GM21619 (cell line): Measurements from ENCODE around the gene MOBP.
"Not testable (repeated sequence)": the region's sequence is repeated elsewhere in the genome, so short reads cannot be mapped to it uniquely, and the experiment has no call there.

Experiments used
- ATAC-seq: cut with Tn5 transposase; IDR thresholded peaks from one replicate; pipeline ENCODE4 v1.9.1; 2021; ENCODE audit not compliant: unreplicated experiment

The MOBP gene

GRCh38 chr3:39449796-39450195, 17.7 kb upstream of the MOBP start:
- no peak for ATAC-seq

GRCh38 chr3:39453134-39453533, 14.3 kb upstream of the MOBP start:
- peak; percentile 90 for ATAC-seq

- not testable (repeated sequence) for ATAC-seq
Observed at GRCh38 chr3:39453872-39454271, 13.6 kb upstream of the MOBP start.

- ATAC-seq = no peak
Observed at GRCh38 chr3:39454591-39455217, 12.8 kb upstream of the MOBP start.

GRCh38 chr3:39456159-39456558, 11.3 kb upstream of the MOBP start:
- ATAC-seq = no peak

- no peak for ATAC-seq
Observed at GRCh38 chr3:39457361-39457760, 10.1 kb upstream of the MOBP start.

- not testable (repeated sequence) for ATAC-seq
Observed at GRCh38 chr3:39458579-39458978, 8.9 kb upstream of the MOBP start.

- ATAC-seq = no peak
Observed at GRCh38 chr3:39460677-39461076, 6.8 kb upstream of the MOBP start.

GRCh38 chr3:39463269-39463668, 4.2 kb upstream of the MOBP start:
- ATAC-seq = no peak

- no peak for ATAC-seq
Observed at GRCh38 chr3:39466988-39467387, 492 bp upstream of the MOBP start.

- no peak for ATAC-seq
Observed at GRCh38 chr3:39468108-39468436, 592 bp downstream of the MOBP start.

- no peak for ATAC-seq
Observed at GRCh38 chr3:39469258-39469657, 1.8 kb downstream of the MOBP start.

GRCh38 chr3:39469945-39470344, 2.5 kb downstream of the MOBP start:
- no peak for ATAC-seq

- no peak for ATAC-seq
Observed at GRCh38 chr3:39471652-39472051, 4.2 kb downstream of the MOBP start.

- ATAC-seq = no peak
Observed at GRCh38 chr3:39473452-39474125, 6.1 kb downstream of the MOBP start.

- no peak for ATAC-seq
Observed at GRCh38 chr3:39474126-39474515, 6.6 kb downstream of the MOBP start.

GRCh38 chr3:39476783-39477182, 9.3 kb downstream of the MOBP start:
- ATAC-seq = no peak

GRCh38 chr3:39478226-39478625, 10.7 kb downstream of the MOBP start:
- no peak for ATAC-seq

GRCh38 chr3:39479701-39480414, 12.4 kb downstream of the MOBP start:
- no peak for ATAC-seq

- ATAC-seq = no peak
Observed at GRCh38 chr3:39485547-39485946, 18.1 kb downstream of the MOBP start.

- no peak for ATAC-seq
Observed at GRCh38 chr3:39491014-39491413, 23.5 kb downstream of the MOBP start.

- no peak for ATAC-seq
Observed at GRCh38 chr3:39491733-39492350, 24.4 kb downstream of the MOBP start.
